T-helper 1 cell treated with Interleukin-12 subunit alpha and Interleukin-12 subunit beta and Interleukin-4 antibody, amounts not matched to agents 30 ng/mL and 1 ng/mL, for 36 hours (primary cell): ENCODE data around the gene SPECC1L. TPM values are rescaled to one million over a fixed set of nuclear protein-coding genes. Genes with fewer than 3 reads are reported as not detected.

Source experiments
- intact Hi-C: fragments of 100-400 bp; cut with micrococcal nuclease; formaldehyde crosslinking; loops from one replicate; pipeline ENCODE4 v1.15.1; 2024
- total RNA-seq: library from RNA; stranded (reverse); gene quantifications from 2 replicates; pipeline ENCODE4 v1.2.3, GENCODE V29; 2022

The SPECC1L gene
- total RNA-seq, 1 donor from 2014 or later, result 48.9 TPM

GRCh38 chr22:24436553-24436952, 165.9 kb downstream of the SPECC1L start:
- intact Hi-C loops, result loop anchor here (10.0 kb wide), 3 partner anchors 168 to 318 kb away; partner anchors contain the start of gene GGT1

GRCh38 chr22:24437091-24437490, 166.5 kb downstream of the SPECC1L start:
- intact Hi-C loops, result loop anchor here (10.0 kb wide), 3 partner anchors 168 to 318 kb away; partner anchors contain the start of gene GGT1

GRCh38 chr22:24437741-24438328, 167.2 kb downstream of the SPECC1L start:
- intact Hi-C loops, result loop anchor here (2.0 to 10.0 kb wide), 4 partner anchors 49 to 317 kb away; partner anchors contain the start of gene GGT1

GRCh38 chr22:24440270-24440717, 169.7 kb downstream of the SPECC1L start:
- intact Hi-C loops, result no loop called here

GRCh38 chr22:24440718-24441405, 170.2 kb downstream of the SPECC1L start:
- intact Hi-C loops, result no loop called here

- intact Hi-C loops, result no loop called here
Observed at GRCh38 chr22:24441406-24442351, 171.0 kb downstream of the SPECC1L start.

- intact Hi-C loops, result no loop called here
Observed at GRCh38 chr22:24442352-24442744, 171.7 kb downstream of the SPECC1L start.

- intact Hi-C loops, result no loop called here
Observed at GRCh38 chr22:24443668-24444067, 173.0 kb downstream of the SPECC1L start.

GRCh38 chr22:24444251-24444650, 173.6 kb downstream of the SPECC1L start:
- intact Hi-C loops, result no loop called here

- intact Hi-C loops, result no loop called here
Observed at GRCh38 chr22:24444729-24445466, 174.3 kb downstream of the SPECC1L start.

- intact Hi-C loops, result no loop called here
Observed at GRCh38 chr22:24445481-24446259, 175.0 kb downstream of the SPECC1L start.

- intact Hi-C loops, result no loop called here
Observed at GRCh38 chr22:24446260-24446611, 175.6 kb downstream of the SPECC1L start.

GRCh38 chr22:24450610-24451009, 180.0 kb downstream of the SPECC1L start:
- intact Hi-C loops, result no loop called here

- intact Hi-C loops, result no loop called here
Observed at GRCh38 chr22:24451162-24451561, 180.5 kb downstream of the SPECC1L start.

GRCh38 chr22:24453853-24454252, 183.2 kb downstream of the SPECC1L start:
- intact Hi-C loops, result no loop called here

- intact Hi-C loops, result no loop called here
Observed at GRCh38 chr22:24455039-24455438, 184.4 kb downstream of the SPECC1L start.

- intact Hi-C loops, result no loop called here
Observed at GRCh38 chr22:24455751-24456426, 185.3 kb downstream of the SPECC1L start.

GRCh38 chr22:24457894-24458420, 187.3 kb downstream of the SPECC1L start:
- intact Hi-C loops, result no loop called here

GRCh38 chr22:24459911-24460310, 189.3 kb downstream of the SPECC1L start:
- intact Hi-C loops, result no loop called here
